ENCODE data around the gene ZNF639.

The ZNF639 gene

GRCh38 chr3:179336345-179336929, 13.6 kb downstream of the ZNF639 start:
- Histone ChIP-seq H3K4me1 (ENCODE audit: insufficient read depth, insufficient read length) (no peaks in the 10 kb centered on the region), H3K36me3 (ENCODE audit: insufficient read depth, insufficient read length, low read length) (peaks cover 40% of the 10 kb centered on the region), H3K9me3 (ENCODE audit: insufficient read depth, low read length) (no peaks in the 10 kb centered on the region), H3K4me3 (ENCODE audit: insufficient read length, low read depth) (no peak overlapping the region), H3K27me3 (ENCODE audit: insufficient read depth, insufficient read length) (no peaks in the 10 kb centered on the region), H3K9ac (ENCODE audit: insufficient read length, low read depth) (no peak overlapping the region)
- DNase-seq (ENCODE audit: low read depth, low spot score): no peak
- no peak for TF ChIP-seq YY1 (IDR thresholded peaks at IDR 0.05; ENCODE audit: insufficient read depth, insufficient read length)
- TF ChIP-seq SUZ12 (IDR thresholded peaks at IDR 0.05; ENCODE audit: extremely low read depth, insufficient read depth, insufficient read length): no peak
- TF ChIP-seq ZNF274 (IDR thresholded peaks at IDR 0.05; ENCODE audit: low read depth, low read length): no peak

- DNase-seq (ENCODE audit: low read depth, low spot score): peak; percentile 95
- H3K9ac ChIP-seq (ENCODE audit: insufficient read length, low read depth): peak within 1 kb of the TSS; percentile 83
- no peaks in the 10 kb centered on the region for H3K9me3 ChIP-seq (ENCODE audit: insufficient read depth, low read length)
- TF ChIP-seq SUZ12 (IDR thresholded peaks at IDR 0.05; ENCODE audit: extremely low read depth, insufficient read depth, insufficient read length) (no peak), YY1 (IDR thresholded peaks at IDR 0.05; ENCODE audit: insufficient read depth, insufficient read length) (peak; percentile 95)
- H3K36me3 ChIP-seq (ENCODE audit: insufficient read depth, insufficient read length, low read length): peaks cover 36% of the 10 kb centered on the region
- H3K4me3 ChIP-seq (ENCODE audit: insufficient read length, low read depth): peak within 1 kb of the TSS; percentile 92
- H3K4me1 ChIP-seq (ENCODE audit: insufficient read depth, insufficient read length): no peaks in the 10 kb centered on the region
- H3K27me3 ChIP-seq (ENCODE audit: insufficient read depth, insufficient read length): no peaks in the 10 kb centered on the region
These were observed 24.7 kb downstream of the ZNF639 start, which contains the start of gene MFN1 for GRCh38 chr3:179347345-179348194. Gene MFN1, plus strand, starts transcription at chr3:179347709. Its CDS starts 1,143 bp downstream, at chr3:179348852.

- H3K4me1 ChIP-seq (ENCODE audit: insufficient read depth, insufficient read length): no peaks in the 10 kb centered on the region
- H3K9ac ChIP-seq (ENCODE audit: insufficient read length, low read depth): peak overlapping the region; percentile 83
- H3K36me3 ChIP-seq (ENCODE audit: insufficient read depth, insufficient read length, low read length): peaks cover 39% of the 10 kb centered on the region
- TF ChIP-seq ZNF274 (IDR thresholded peaks at IDR 0.05; ENCODE audit: low read depth, low read length) (no peak), YY1 (IDR thresholded peaks at IDR 0.05; ENCODE audit: insufficient read depth, insufficient read length) (no peak), SUZ12 (IDR thresholded peaks at IDR 0.05; ENCODE audit: extremely low read depth, insufficient read depth, insufficient read length) (no peak)
- DNase-seq (ENCODE audit: low read depth, low spot score): no peak
- H3K4me3 ChIP-seq (ENCODE audit: insufficient read length, low read depth): peak overlapping the region; percentile 92
- no peaks in the 10 kb centered on the region for H3K27me3 ChIP-seq (ENCODE audit: insufficient read depth, insufficient read length)
- H3K9me3 ChIP-seq (ENCODE audit: insufficient read depth, low read length): no peaks in the 10 kb centered on the region
These were observed 25.6 kb downstream of the ZNF639 start for GRCh38 chr3:179348325-179349013.

DNA sequence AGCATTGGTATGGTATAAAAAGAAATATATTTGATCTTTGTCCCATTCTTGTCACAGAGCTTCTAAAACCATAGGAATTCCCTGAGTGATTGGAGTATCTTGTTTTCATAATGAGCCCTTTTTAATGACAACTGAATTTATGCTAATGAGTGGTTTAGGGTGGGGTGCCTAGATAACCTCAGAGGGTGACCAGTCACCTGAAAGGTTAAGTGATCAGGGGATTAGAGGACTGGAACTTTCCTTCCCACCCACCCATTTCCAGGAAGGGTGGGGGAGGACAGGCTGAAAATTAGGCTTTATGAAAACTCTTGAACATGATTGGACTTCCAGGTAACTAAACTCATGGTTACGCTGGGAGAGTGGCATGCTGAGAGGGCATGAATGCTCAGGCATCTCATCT, 33.2 kb downstream of the ZNF639 start:
- H3K27me3 ChIP-seq (ENCODE audit: insufficient read depth, insufficient read length): no peaks in the 10 kb centered on the region

GRCh38 chr3:179363332-179363731, 40.5 kb downstream of the ZNF639 start:
- no peaks in the 10 kb centered on the region for H3K27me3 ChIP-seq (ENCODE audit: insufficient read depth, insufficient read length)
- H3K4me3 ChIP-seq (ENCODE audit: insufficient read length, low read depth): no peak overlapping the region
- H3K9me3 ChIP-seq (ENCODE audit: insufficient read depth, low read length): no peaks in the 10 kb centered on the region
- peaks cover 76% of the 10 kb centered on the region for H3K36me3 ChIP-seq (ENCODE audit: insufficient read depth, insufficient read length, low read length)
- no peak overlapping the region for H3K9ac ChIP-seq (ENCODE audit: insufficient read length, low read depth)
- no peak for TF ChIP-seq YY1 (IDR thresholded peaks at IDR 0.05; ENCODE audit: insufficient read depth, insufficient read length)
- no peak for TF ChIP-seq ZNF274 (IDR thresholded peaks at IDR 0.05; ENCODE audit: low read depth, low read length)
- no peak for TF ChIP-seq SUZ12 (IDR thresholded peaks at IDR 0.05; ENCODE audit: extremely low read depth, insufficient read depth, insufficient read length)
- no peaks in the 10 kb centered on the region for H3K4me1 ChIP-seq (ENCODE audit: insufficient read depth, insufficient read length)
- no peak for DNase-seq (ENCODE audit: low read depth, low spot score)

More for the DNA sequence above, 33.2 kb downstream of the ZNF639 start:
- H3K9ac ChIP-seq (ENCODE audit: insufficient read length, low read depth): no peak overlapping the region
- H3K36me3 ChIP-seq (ENCODE audit: insufficient read depth, insufficient read length, low read length): peaks cover 83% of the 10 kb centered on the region
- H3K4me1 ChIP-seq (ENCODE audit: insufficient read depth, insufficient read length): no peaks in the 10 kb centered on the region
- H3K4me3 ChIP-seq (ENCODE audit: insufficient read length, low read depth): no peak overlapping the region
- no peak for TF ChIP-seq YY1 (IDR thresholded peaks at IDR 0.05; ENCODE audit: insufficient read depth, insufficient read length)
- TF ChIP-seq SUZ12 (IDR thresholded peaks at IDR 0.05; ENCODE audit: extremely low read depth, insufficient read depth, insufficient read length): no peak
- TF ChIP-seq ZNF274 (IDR thresholded peaks at IDR 0.05; ENCODE audit: low read depth, low read length): no peak
- DNase-seq (ENCODE audit: low read depth, low spot score): no peak
- H3K9me3 ChIP-seq (ENCODE audit: insufficient read depth, low read length): no peaks in the 10 kb centered on the region

GRCh38 chr3:179369621-179370020, 46.8 kb downstream of the ZNF639 start:
- H3K9me3 ChIP-seq (ENCODE audit: insufficient read depth, low read length): no peaks in the 10 kb centered on the region
- no peaks in the 10 kb centered on the region for H3K4me1 ChIP-seq (ENCODE audit: insufficient read depth, insufficient read length)
- peaks cover 59% of the 10 kb centered on the region for H3K36me3 ChIP-seq (ENCODE audit: insufficient read depth, insufficient read length, low read length)
- H3K27me3 ChIP-seq (ENCODE audit: insufficient read depth, insufficient read length): no peaks in the 10 kb centered on the region
- no peak overlapping the region for H3K9ac ChIP-seq (ENCODE audit: insufficient read length, low read depth)
- TF ChIP-seq SUZ12 (IDR thresholded peaks at IDR 0.05; ENCODE audit: extremely low read depth, insufficient read depth, insufficient read length): no peak
- no peak for TF ChIP-seq ZNF274 (IDR thresholded peaks at IDR 0.05; ENCODE audit: low read depth, low read length)
- TF ChIP-seq YY1 (IDR thresholded peaks at IDR 0.05; ENCODE audit: insufficient read depth, insufficient read length): no peak
- no peak overlapping the region for H3K4me3 ChIP-seq (ENCODE audit: insufficient read length, low read depth)
- DNase-seq (ENCODE audit: low read depth, low spot score): no peak

- DNase-seq (ENCODE audit: low read depth, low spot score): no peak
- Histone ChIP-seq H3K36me3 (ENCODE audit: insufficient read depth, insufficient read length, low read length) (peaks cover 62% of the 10 kb centered on the region), H3K4me1 (ENCODE audit: insufficient read depth, insufficient read length) (no peaks in the 10 kb centered on the region), H3K9ac (ENCODE audit: insufficient read length, low read depth) (no peak overlapping the region), H3K9me3 (ENCODE audit: insufficient read depth, low read length) (no peaks in the 10 kb centered on the region), H3K4me3 (ENCODE audit: insufficient read length, low read depth) (no peak overlapping the region), H3K27me3 (ENCODE audit: insufficient read depth, insufficient read length) (no peaks in the 10 kb centered on the region)
- TF ChIP-seq ZNF274 (IDR thresholded peaks at IDR 0.05; ENCODE audit: low read depth, low read length) (no peak), YY1 (IDR thresholded peaks at IDR 0.05; ENCODE audit: insufficient read depth, insufficient read length) (no peak), SUZ12 (IDR thresholded peaks at IDR 0.05; ENCODE audit: extremely low read depth, insufficient read depth, insufficient read length) (no peak)
These were observed 51.1 kb downstream of the ZNF639 start for GRCh38 chr3:179373938-179374337.
